PC-3 (cell line): ENCODE results near the gene TEFM. TPM values are rescaled to one million over a fixed set of nuclear protein-coding genes. Genes with fewer than 3 reads are reported as not detected.

Experiments used
- ATAC-seq: fragments of 200-7000 bp; cut with Tn5 transposase; 2 replicates; pipeline ENCODE4 v1.9.1; 2020; ENCODE audit warnings: mild to moderate bottlenecking, moderate library complexity
- BruUV-seq: library from RNA; stranded (reverse); fragments of 400-500 nt; replicated peaks from 2 replicates; lab custom pipeline; 2021; lab: Mats Ljungman, UMichigan
- CTCF ChIA-PET: fragments of 300-600 bp; sonication (Branson Sonifier 250); formaldehyde crosslinking; loops from one replicate; lab custom pipeline; 2022; ENCODE audit warnings: antibody characterized with exemption; lab: Charles Lee
- POLR2A ChIA-PET: fragments of 300-600 bp; sonication (Branson Sonifier 250); formaldehyde crosslinking; loops from one replicate; lab custom pipeline; 2022; ENCODE audit warnings: antibody characterized with exemption; ENCODE audit not compliant: unreplicated experiment; lab: Charles Lee
- DNase-seq: peaks from one replicate; pipeline ENCODE4 v3.0.0-alpha.2; 2015
- H2AFZ ChIP-seq: fragments of 300-600 bp; sonication (generic); 2 replicates; pipeline ENCODE4 v1.6.0; 2016; ENCODE audit warnings: antibody characterized with exemption, low read length
- H3F3A ChIP-seq: fragments of 300-600 bp; sonication (generic); one replicate; pipeline ENCODE4 v1.6.0; 2017; ENCODE audit warnings: antibody characterized with exemption, low read length, control low read depth, mild to moderate bottlenecking; ENCODE audit not compliant: unreplicated experiment
- H3K27ac ChIP-seq: fragments of 300-600 bp; sonication (generic); 2 replicates; pipeline ENCODE4 v1.5.1; 2016; ENCODE audit warnings: mild to moderate bottlenecking, low read length
- H3K27me3 ChIP-seq: fragments of 300-600 bp; sonication (generic); 2 replicates; pipeline ENCODE4 v1.6.1; 2016; ENCODE audit warnings: low read length, mixed read lengths
- H3K36me3 ChIP-seq: fragments of 300-600 bp; sonication (generic); 2 replicates; pipeline ENCODE4 v1.6.1; 2016; ENCODE audit warnings: low read depth, mixed run types, low read length, mixed read lengths
- H3K4me1 ChIP-seq: fragments of 300-600 bp; sonication (generic); 2 replicates; pipeline ENCODE4 v1.5.1; 2016; ENCODE audit warnings: low read length; ENCODE audit not compliant: insufficient read depth
- H3K4me2 ChIP-seq: fragments of 300-600 bp; sonication (generic); 2 replicates; pipeline ENCODE4 v1.6.0; 2016; ENCODE audit warnings: low read length
- H3K4me3 ChIP-seq: fragments of 300-600 bp; sonication (generic); 2 replicates; pipeline ENCODE4 v1.5.1; 2016; ENCODE audit warnings: mild to moderate bottlenecking, low read length, mixed read lengths
- H3K79me2 ChIP-seq: fragments of 300-600 bp; sonication (generic); 2 replicates; pipeline ENCODE4 v1.6.1; 2017; ENCODE audit warnings: low read length, mixed read lengths
- H3K9ac ChIP-seq: fragments of 300-600 bp; sonication (generic); 2 replicates; pipeline ENCODE4 v1.6.0; 2016; ENCODE audit warnings: mild to moderate bottlenecking, low read length
- H3K9me2 ChIP-seq: fragments of 300-600 bp; sonication (generic); replicated peaks from 2 replicates; pipeline ENCODE4 v1.6.1; 2016; ENCODE audit warnings: mixed run types, low read length, mixed read lengths
- H3K9me3 ChIP-seq: fragments of 300-600 bp; sonication (generic); 2 replicates; pipeline ENCODE4 v1.6.1; 2016; ENCODE audit warnings: low read length, mixed read lengths
- H4K20me1 ChIP-seq: fragments of 300-600 bp; sonication (generic); 2 replicates; pipeline ENCODE4 v1.6.1; 2016; ENCODE audit warnings: low read length, mixed read lengths
- CTCF ChIP-seq: fragments of 300-600 bp; sonication (generic); conservative IDR thresholded peaks from 2 replicates; pipeline ENCODE4 v1.5.1; 2017; ENCODE audit warnings: antibody characterized with exemption, low read depth, mild to moderate bottlenecking, low read length
- EZH2 ChIP-seq: fragments of 300-600 bp; sonication (generic); IDR thresholded peaks from one replicate; pipeline ENCODE4 v1.6.1; 2017; ENCODE audit warnings: antibody characterized with exemption, mild to moderate bottlenecking, low read length; ENCODE audit not compliant: unreplicated experiment
- EZH2phosphoT487 ChIP-seq: fragments of 300-600 bp; sonication (generic); IDR thresholded peaks from 2 replicates; pipeline ENCODE4 v1.6.1; 2018; ENCODE audit warnings: mild to moderate bottlenecking, antibody characterized with exemption, low read length, borderline replicate concordance
- intact Hi-C: fragments of 100-400 bp; cut with micrococcal nuclease; formaldehyde crosslinking; loops from 2 replicates; pipeline ENCODE4 v1.9.0; 2023
- total RNA-seq: library from RNA; depleted of rRNA; stranded (reverse); fragments of >200 nt; gene quantifications from 2 replicates; pipeline ENCODE4 v1.2.3, GENCODE V29; 2014

The TEFM gene
- total RNA-seq, 1 experiment from 2014 or later, result 11.3 TPM

DNA sequence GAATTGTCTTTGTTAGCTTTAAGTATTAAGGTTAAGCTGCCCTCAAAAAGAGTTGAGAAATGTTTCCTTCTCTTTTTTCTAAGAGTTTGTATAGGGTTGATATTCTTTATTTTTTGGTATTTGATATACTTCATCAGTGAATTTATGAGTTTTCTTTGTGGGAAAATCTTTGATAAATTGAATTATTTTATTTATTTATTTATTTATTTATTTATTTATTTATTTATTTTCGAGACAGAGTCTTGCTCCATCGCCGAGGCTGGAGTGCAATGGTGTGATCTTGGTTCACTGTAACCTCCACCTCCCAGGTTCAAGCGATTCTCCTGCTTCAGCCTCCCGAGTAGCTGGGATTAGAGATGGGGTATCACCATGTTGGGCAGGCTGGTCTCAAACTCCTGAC is 19.9 kb downstream of the TEFM start:
- Histone ChIP-seq H3K9me3 (no peaks in the 10 kb centered on the region), H3K27ac (no peak overlapping the region), H3K79me2 (no peaks in the 10 kb centered on the region), H3K4me3 (no peak overlapping the region), H3F3A (no peaks in the 10 kb centered on the region), H3K9ac (no peak overlapping the region), H3K4me1 (no peaks in the 10 kb centered on the region), H3K9me2 (no peaks in the 10 kb centered on the region), H2AFZ (no peak overlapping the region), H3K27me3 (no peaks in the 10 kb centered on the region), H3K4me2 (no peak overlapping the region), H4K20me1 (no peaks in the 10 kb centered on the region), H3K36me3 (no peaks in the 10 kb centered on the region)
- ChIA-PET CTCF (no interaction called here), POLR2A (no interaction called here)
- ATAC-seq (no peak), DNase-seq (no peak)
- intact Hi-C loops, result no loop called here
- TF ChIP-seq CTCF (no peak), EZH2phosphoT487 (no peak), EZH2 (no peak)
- no TSS peak for BruUV-seq

- ChIA-PET CTCF (no interaction called here), POLR2A (no interaction called here)
- no peaks in the 10 kb centered on the region for H3F3A ChIP-seq
- H3K36me3 ChIP-seq, result no peaks in the 10 kb centered on the region; the same call in 1 of the 2 replicates
- H3K79me2 ChIP-seq, result no peaks in the 10 kb centered on the region
- no peaks in the 10 kb centered on the region for H3K9me2 ChIP-seq
- H3K9me3 ChIP-seq, result no peaks in the 10 kb centered on the region
- no peaks in the 10 kb centered on the region for H3K4me1 ChIP-seq
- no peaks in the 10 kb centered on the region for H3K27me3 ChIP-seq
- H3K4me3 ChIP-seq, result no peak overlapping the region
- no peaks in the 10 kb centered on the region for H4K20me1 ChIP-seq
- no peak overlapping the region for H3K9ac ChIP-seq
- ATAC-seq (no peak), DNase-seq (no peak)
- H2AFZ ChIP-seq, result no peak overlapping the region
- H3K27ac ChIP-seq, result no peak overlapping the region
- intact Hi-C loops, result no loop called here
- H3K4me2 ChIP-seq, result no peak overlapping the region
- TF ChIP-seq EZH2 (no peak), CTCF (no peak), EZH2phosphoT487 (no peak)
- BruUV-seq, result no TSS peak
These were observed 37.0 kb downstream of the TEFM start for GRCh38 chr17:30869005-30869404.

- no peaks in the 10 kb centered on the region for H3K9me2 ChIP-seq
- H3K27me3 ChIP-seq, result no peaks in the 10 kb centered on the region
- no peaks in the 10 kb centered on the region for H4K20me1 ChIP-seq
- TF ChIP-seq EZH2phosphoT487 (no peak), CTCF (no peak), EZH2 (no peak)
- H3K27ac ChIP-seq, result no peak overlapping the region
- H3K4me2 ChIP-seq, result no peak overlapping the region
- ChIA-PET POLR2A (no interaction called here), CTCF (no interaction called here)
- no peaks in the 10 kb centered on the region for H3F3A ChIP-seq
- H2AFZ ChIP-seq, result no peak overlapping the region
- ATAC-seq (no peak), DNase-seq (no peak)
- H3K4me3 ChIP-seq, result no peak overlapping the region
- intact Hi-C loops, result no loop called here
- no peaks in the 10 kb centered on the region for H3K79me2 ChIP-seq
- no peaks in the 10 kb centered on the region; the same call in 1 of the 2 replicates for H3K36me3 ChIP-seq
- BruUV-seq, result no TSS peak
- H3K9ac ChIP-seq, result no peak overlapping the region
- no peaks in the 10 kb centered on the region for H3K4me1 ChIP-seq
- H3K9me3 ChIP-seq, result no peaks in the 10 kb centered on the region
These were observed 41.4 kb downstream of the TEFM start for GRCh38 chr17:30864636-30865035.
